ENCODE measurements around the gene CRYGN. TPM values are rescaled to one million over a fixed set of nuclear protein-coding genes. Genes with fewer than 3 reads are reported as not detected.

CRYGN gene, protein sequence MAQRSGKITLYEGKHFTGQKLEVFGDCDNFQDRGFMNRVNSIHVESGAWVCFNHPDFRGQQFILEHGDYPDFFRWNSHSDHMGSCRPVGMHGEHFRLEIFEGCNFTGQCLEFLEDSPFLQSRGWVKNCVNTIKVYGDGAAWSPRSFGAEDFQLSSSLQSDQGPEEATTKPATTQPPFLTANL
- 0.26 and 0.50 TPM in 2 replicates for total RNA-seq
- polyA plus RNA-seq = 0.02 and 0.07 TPM in 2 replicates
- polyA plus RNA-seq (2012) = not detected in 2 replicates
- polyA minus RNA-seq (ENCODE audit: low replicate concordance) = not detected in 2 replicates

GRCh38 chr7:151439855-151440798 lies at the start of gene CRYGN:
Gene CRYGN (minus strand): TSS chr7:151440141. CDS start chr7:151439917, 224 bp downstream.
- Histone ChIP-seq H3K79me2 (ENCODE audit: control insufficient read depth, insufficient read depth, low read length) (no peaks in the 10 kb centered on the region), H4K20me1 (ENCODE audit: control insufficient read depth, extremely low read depth, insufficient read depth, low read length) (no peaks in the 10 kb centered on the region), H3K27me3 (ENCODE audit: control insufficient read depth, insufficient read depth, low read length) (no peaks in the 10 kb centered on the region), H3K36me3 (ENCODE audit: control insufficient read depth, insufficient read depth, low read length) (no peaks in the 10 kb centered on the region), H3K27ac (ENCODE audit: insufficient read depth, low read length) (no peak within 1 kb of the TSS), H3K4me1 (ENCODE audit: control insufficient read depth, extremely low read depth, insufficient read depth, low read length) (peaks cover 5% of the 10 kb centered on the region), H2AFZ (ENCODE audit: low read length) (no peak within 1 kb of the TSS), H3K4me2 (ENCODE audit: extremely low read depth, insufficient read depth, low read length) (peak within 1 kb of the TSS; percentile 35), H3K4me3 (replicated peaks in 1 of 4; ENCODE audit: control extremely low read depth in 1 of 4, insufficient read depth in 1 of 4, low read depth in 3 of 4, low read length in 4 of 4) (peak within 1 kb of the TSS in 1 of 4 experiments; percentile 9), H3K9me3 (ENCODE audit: control insufficient read depth, insufficient read depth, low read depth, low read length) (no peaks in the 10 kb centered on the region), H3K9ac (ENCODE audit: insufficient read depth, low read length) (no peak within 1 kb of the TSS)
- no peak for DNase-seq (ENCODE audit: low read depth in 2 of 2)
- TF ChIP-seq, protein P1, sequence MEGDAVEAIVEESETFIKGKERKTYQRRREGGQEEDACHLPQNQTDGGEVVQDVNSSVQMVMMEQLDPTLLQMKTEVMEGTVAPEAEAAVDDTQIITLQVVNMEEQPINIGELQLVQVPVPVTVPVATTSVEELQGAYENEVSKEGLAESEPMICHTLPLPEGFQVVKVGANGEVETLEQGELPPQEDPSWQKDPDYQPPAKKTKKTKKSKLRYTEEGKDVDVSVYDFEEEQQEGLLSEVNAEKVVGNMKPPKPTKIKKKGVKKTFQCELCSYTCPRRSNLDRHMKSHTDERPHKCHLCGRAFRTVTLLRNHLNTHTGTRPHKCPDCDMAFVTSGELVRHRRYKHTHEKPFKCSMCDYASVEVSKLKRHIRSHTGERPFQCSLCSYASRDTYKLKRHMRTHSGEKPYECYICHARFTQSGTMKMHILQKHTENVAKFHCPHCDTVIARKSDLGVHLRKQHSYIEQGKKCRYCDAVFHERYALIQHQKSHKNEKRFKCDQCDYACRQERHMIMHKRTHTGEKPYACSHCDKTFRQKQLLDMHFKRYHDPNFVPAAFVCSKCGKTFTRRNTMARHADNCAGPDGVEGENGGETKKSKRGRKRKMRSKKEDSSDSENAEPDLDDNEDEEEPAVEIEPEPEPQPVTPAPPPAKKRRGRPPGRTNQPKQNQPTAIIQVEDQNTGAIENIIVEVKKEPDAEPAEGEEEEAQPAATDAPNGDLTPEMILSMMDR (conservative IDR thresholded peaks at IDR 0.05 in 1 of 2, IDR thresholded peaks at IDR 0.05 in 1 of 2; ENCODE audit: low read depth in 1 of 2, low read length in 2 of 2) = no peak
- TF ChIP-seq EZH2 (IDR thresholded peaks at IDR 0.05; ENCODE audit: low read length, missing control alignments) = no peak

- Histone ChIP-seq H3K27ac (ENCODE audit: insufficient read depth, low read length) (no peak overlapping the region), H3K79me2 (ENCODE audit: control insufficient read depth, insufficient read depth, low read length) (peaks cover 46% of the 10 kb centered on the region), H3K9ac (ENCODE audit: insufficient read depth, low read length) (no peak overlapping the region), H3K36me3 (ENCODE audit: control insufficient read depth, insufficient read depth, low read length) (peaks cover under 1% of the 10 kb centered on the region), H3K4me2 (ENCODE audit: extremely low read depth, insufficient read depth, low read length) (no peak overlapping the region), H3K9me3 (ENCODE audit: control insufficient read depth, insufficient read depth, low read depth, low read length) (no peaks in the 10 kb centered on the region), H2AFZ (ENCODE audit: low read length) (no peak overlapping the region), H3K4me3 (replicated peaks in 1 of 4; ENCODE audit: control extremely low read depth in 1 of 4, insufficient read depth in 1 of 4, low read depth in 3 of 4, low read length in 4 of 4) (no peak overlapping the region), H4K20me1 (ENCODE audit: control insufficient read depth, extremely low read depth, insufficient read depth, low read length) (no peaks in the 10 kb centered on the region), H3K4me1 (ENCODE audit: control insufficient read depth, extremely low read depth, insufficient read depth, low read length) (peaks cover 3% of the 10 kb centered on the region), H3K27me3 (ENCODE audit: control insufficient read depth, insufficient read depth, low read length) (no peaks in the 10 kb centered on the region)
- TF ChIP-seq EZH2 (IDR thresholded peaks at IDR 0.05; ENCODE audit: low read length, missing control alignments) = no peak
- TF ChIP-seq, protein P1 (conservative IDR thresholded peaks at IDR 0.05 in 1 of 2, IDR thresholded peaks at IDR 0.05 in 1 of 2; ENCODE audit: low read depth in 1 of 2, low read length in 2 of 2) = no peak
- DNase-seq (ENCODE audit: low read depth in 2 of 2) = no peak
Observed at GRCh38 chr7:151489498-151489897, 49.6 kb upstream of the CRYGN start.

DNA sequence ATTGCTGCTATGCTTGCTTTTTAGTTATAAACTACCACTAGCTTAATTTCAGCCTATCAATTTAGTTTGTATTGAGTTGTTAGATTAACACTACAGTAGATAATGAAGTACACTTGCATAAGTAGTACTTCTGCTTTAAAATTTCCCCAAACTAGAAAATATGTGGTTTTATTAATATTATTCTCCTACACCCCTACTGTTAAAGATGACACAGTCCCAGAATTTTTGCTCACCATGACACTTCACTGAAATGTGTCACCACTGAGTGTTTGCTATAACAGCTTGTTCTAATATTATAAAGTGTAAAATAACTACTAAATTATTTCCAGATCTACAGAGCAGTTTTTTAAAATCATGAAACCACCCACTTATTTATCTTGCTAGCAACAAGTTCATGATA lies 48.2 kb upstream of the CRYGN start:
- Histone ChIP-seq H3K4me1 (ENCODE audit: control insufficient read depth, extremely low read depth, insufficient read depth, low read length) (peaks cover 3% of the 10 kb centered on the region), H3K9me3 (ENCODE audit: control insufficient read depth, insufficient read depth, low read depth, low read length) (no peaks in the 10 kb centered on the region), H3K36me3 (ENCODE audit: control insufficient read depth, insufficient read depth, low read length) (peaks cover 6% of the 10 kb centered on the region), H4K20me1 (ENCODE audit: control insufficient read depth, extremely low read depth, insufficient read depth, low read length) (no peaks in the 10 kb centered on the region), H3K4me2 (ENCODE audit: extremely low read depth, insufficient read depth, low read length) (no peak overlapping the region), H3K27ac (ENCODE audit: insufficient read depth, low read length) (no peak overlapping the region), H2AFZ (ENCODE audit: low read length) (no peak overlapping the region), H3K4me3 (replicated peaks in 1 of 4; ENCODE audit: control extremely low read depth in 1 of 4, insufficient read depth in 1 of 4, low read depth in 3 of 4, low read length in 4 of 4) (no peak overlapping the region), H3K27me3 (ENCODE audit: control insufficient read depth, insufficient read depth, low read length) (no peaks in the 10 kb centered on the region), H3K9ac (ENCODE audit: insufficient read depth, low read length) (no peak overlapping the region), H3K79me2 (ENCODE audit: control insufficient read depth, insufficient read depth, low read length) (peaks cover 41% of the 10 kb centered on the region)
- TF ChIP-seq, protein P1 (conservative IDR thresholded peaks at IDR 0.05 in 1 of 2, IDR thresholded peaks at IDR 0.05 in 1 of 2; ENCODE audit: low read depth in 1 of 2, low read length in 2 of 2) = no peak
- TF ChIP-seq EZH2 (IDR thresholded peaks at IDR 0.05; ENCODE audit: low read length, missing control alignments) = no peak
- DNase-seq (ENCODE audit: low read depth in 2 of 2) = no peak
